ENCODE data around the gene SYT12.

SYT12 gene

GRCh38 chr11:67056267-67057204, 33.6 kb downstream of the SYT12 start, which contains the start of gene RHOD:
Gene RHOD (plus strand): TSS chr11:67056847. CDS start chr11:67056903, 56 bp downstream.
- peak within 1 kb of the TSS; percentile 85 for H3K27ac ChIP-seq

GRCh38 chr11:67057205-67057672, 34.3 kb downstream of the SYT12 start:
- no peak overlapping the region for H3K27ac ChIP-seq

More at GRCh38 chr11:67056267-67057204, 33.6 kb downstream of the SYT12 start, which contains the start of gene RHOD:
- no peak for TF ChIP-seq ZFX (IDR thresholded peaks at IDR 0.05; ENCODE audit: borderline replicate concordance)
- TF ChIP-seq CTCF (IDR thresholded peaks at IDR 0.05), result no peak

GRCh38 chr11:67058506-67058905, 35.6 kb downstream of the SYT12 start:
- no peak overlapping the region for H3K27ac ChIP-seq
- TF ChIP-seq ZFX (IDR thresholded peaks at IDR 0.05; ENCODE audit: borderline replicate concordance) (no peak), CTCF (IDR thresholded peaks at IDR 0.05) (no peak)

More at GRCh38 chr11:67057205-67057672, 34.3 kb downstream of the SYT12 start:
- TF ChIP-seq ZFX (IDR thresholded peaks at IDR 0.05; ENCODE audit: borderline replicate concordance) (no peak), CTCF (IDR thresholded peaks at IDR 0.05) (no peak)

- H3K27ac ChIP-seq, result no peak overlapping the region
- no peak for TF ChIP-seq ZFX (IDR thresholded peaks at IDR 0.05; ENCODE audit: borderline replicate concordance)
- TF ChIP-seq CTCF (IDR thresholded peaks at IDR 0.05), result no peak
Measured at GRCh38 chr11:67059671-67060070, 36.7 kb downstream of the SYT12 start.

- TF ChIP-seq ZFX (IDR thresholded peaks at IDR 0.05; ENCODE audit: borderline replicate concordance), result no peak
- no peak for TF ChIP-seq CTCF (IDR thresholded peaks at IDR 0.05)
- no peak overlapping the region for H3K27ac ChIP-seq
Measured at GRCh38 chr11:67060111-67060522, 37.2 kb downstream of the SYT12 start.

GRCh38 chr11:67062526-67063373, 39.8 kb downstream of the SYT12 start:
- H3K27ac ChIP-seq, result no peak overlapping the region
- TF ChIP-seq ZFX (IDR thresholded peaks at IDR 0.05; ENCODE audit: borderline replicate concordance), result no peak
- no peak for TF ChIP-seq CTCF (IDR thresholded peaks at IDR 0.05)

Data from 22Rv1 (cell line).